ENCODE data around the gene CDC73.

CDC73 gene

GRCh38 chr1:193156117-193156821, 34.4 kb downstream of the CDC73 start:
- TF ChIP-seq SIN3A (IDR thresholded peaks at IDR 0.05; ENCODE audit: borderline replicate concordance, insufficient read depth, low read length) (no peak), FOXP2 (optimal IDR thresholded peaks at IDR 0.05; ENCODE audit: borderline replicate concordance, extremely low read depth, extremely low read length, insufficient read depth) (no peak), POLR2AphosphoS5 (IDR thresholded peaks at IDR 0.05; ENCODE audit: low read depth, low read length) (no peak), REST (IDR thresholded peaks at IDR 0.05; ENCODE audit: insufficient read depth in 1 of 2, low read depth in 2 of 2, low read length in 2 of 2) (no peak), TAF1 (IDR thresholded peaks at IDR 0.05; ENCODE audit: borderline replicate concordance, insufficient read depth, low read length) (no peak)

- TF ChIP-seq POLR2AphosphoS5 (IDR thresholded peaks at IDR 0.05; ENCODE audit: low read depth, low read length) (no peak), TAF1 (IDR thresholded peaks at IDR 0.05; ENCODE audit: borderline replicate concordance, insufficient read depth, low read length) (no peak), FOXP2 (optimal IDR thresholded peaks at IDR 0.05; ENCODE audit: borderline replicate concordance, extremely low read depth, extremely low read length, insufficient read depth) (no peak), REST (IDR thresholded peaks at IDR 0.05; ENCODE audit: insufficient read depth in 1 of 2, low read depth in 2 of 2, low read length in 2 of 2) (no peak), SIN3A (IDR thresholded peaks at IDR 0.05; ENCODE audit: borderline replicate concordance, insufficient read depth, low read length) (no peak)
Measured at GRCh38 chr1:193156822-193157142, 35.0 kb downstream of the CDC73 start.

DNA sequence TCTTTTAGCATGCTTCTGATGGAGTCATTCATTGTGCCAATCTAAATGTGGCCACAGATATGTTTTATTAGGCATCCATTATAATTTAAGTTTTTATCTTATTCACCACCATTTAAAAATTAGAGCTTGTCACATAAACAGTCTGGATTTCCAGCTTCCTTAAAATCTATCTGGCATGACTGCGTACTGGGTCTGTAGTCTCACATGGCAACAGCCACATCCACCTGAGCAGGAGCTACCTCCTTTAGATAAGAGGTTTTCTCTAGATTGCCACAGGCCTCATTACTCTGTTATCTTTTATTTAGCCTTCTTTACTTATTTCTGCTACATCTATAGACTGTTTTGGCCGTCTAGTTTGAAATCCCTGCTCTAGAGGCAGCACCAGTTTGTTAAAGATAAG, 35.5 kb downstream of the CDC73 start:
- TF ChIP-seq SIN3A (IDR thresholded peaks at IDR 0.05; ENCODE audit: borderline replicate concordance, insufficient read depth, low read length) (no peak), POLR2AphosphoS5 (IDR thresholded peaks at IDR 0.05; ENCODE audit: low read depth, low read length) (no peak)

GRCh38 chr1:193176113-193176512, 54.3 kb downstream of the CDC73 start:
- TF ChIP-seq POLR2AphosphoS5 (IDR thresholded peaks at IDR 0.05; ENCODE audit: low read depth, low read length) (no peak), TAF1 (IDR thresholded peaks at IDR 0.05; ENCODE audit: borderline replicate concordance, insufficient read depth, low read length) (no peak), SIN3A (IDR thresholded peaks at IDR 0.05; ENCODE audit: borderline replicate concordance, insufficient read depth, low read length) (no peak), REST (IDR thresholded peaks at IDR 0.05; ENCODE audit: insufficient read depth in 1 of 2, low read depth in 2 of 2, low read length in 2 of 2) (no peak), FOXP2 (optimal IDR thresholded peaks at IDR 0.05; ENCODE audit: borderline replicate concordance, extremely low read depth, extremely low read length, insufficient read depth) (no peak)

GRCh38 chr1:193176788-193177187, 55.0 kb downstream of the CDC73 start:
- TF ChIP-seq REST (IDR thresholded peaks at IDR 0.05; ENCODE audit: insufficient read depth in 1 of 2, low read depth in 2 of 2, low read length in 2 of 2) (no peak), TAF1 (IDR thresholded peaks at IDR 0.05; ENCODE audit: borderline replicate concordance, insufficient read depth, low read length) (no peak)
